Adrenal gland (tissue), 12 donors: ENCODE data around the gene DYNC1I1. TPM values are rescaled to one million over a fixed set of nuclear protein-coding genes. Genes with fewer than 3 reads are reported as not detected.

Experiments used
- DNase-seq, 7 donors: peaks; one replicate each; pipeline ENCODE4 v3.0.0-alpha.2; 2019 to 2020
- H3K27ac ChIP-seq, 5 donors: fragments of 200-600 bp; sonication (generic) in 4 of 5; 1 replicate in 3 of 5; 2 replicates in 2 of 5; pipeline versions ENCODE4 v1.5.1 to v1.8.0; 2016 to 2020; ENCODE audit warnings: mild to moderate bottlenecking in 1 of 5
- H3K27me3 ChIP-seq: fragments of 200-600 bp; 2 replicates; pipeline ENCODE4 v1.8.0; 2021
- H3K36me3 ChIP-seq, 2 donors: fragments of 200-600 bp; replicated peaks in 1 of 2; 1 replicate in 1 of 2; 2 replicates in 1 of 2; pipeline versions ENCODE4 v1.5.1 to v1.8.0; 2018 to 2022
- H3K4me1 ChIP-seq, 2 donors: fragments of 200-600 bp; replicated peaks in 1 of 2; 1 replicate in 1 of 2; 2 replicates in 1 of 2; pipeline versions ENCODE4 v1.5.1 to v1.8.0; 2018 to 2021
- H3K4me3 ChIP-seq, 4 donors: fragments of 200-600 bp; sonication (generic) in 3 of 4; one replicate each; pipeline ENCODE4 v1.5.1; 2016 to 2018
- H3K9me3 ChIP-seq, 3 donors: fragments of 200-600 bp; sonication (generic) in 1 of 3; replicated peaks in 1 of 3; 1 replicate in 2 of 3; 2 replicates in 1 of 3; pipeline versions ENCODE4 v1.5.1 to v1.8.0; 2016 to 2021
- POLR2A ChIP-seq, 2 donors: fragments of 450-650 bp; IDR thresholded peaks; one replicate each; pipeline ENCODE4 v1.6.1; 2017; ENCODE audit warnings: antibody characterized with exemption in 2 of 2, mild to moderate bottlenecking in 2 of 2, moderate library complexity in 1 of 2
- WGBS, 4 donors: extraction: QIAGEN DNeasy Blood & Tissue Kit in 2 of 4; methylation state at CpG; one replicate each; pipeline versions ENCODE4 v1.1.5 to v1.1.7; 2013 to 2017; 5-methylcytosine and 5-hydroxymethylcytosine counted together
- intact Hi-C, 2 donors: fragments of 100-400 bp; cut with DNase I; formaldehyde crosslinking; loops; one replicate each; pipeline versions ENCODE4 v1.14.1 to v1.15.0; 2022 to 2023
- polyA plus RNA-seq, 3 donors: library from polyadenylated mRNA; stranded (reverse); fragments of 200-250 nt in 2 of 3; fragments of 350-450 nt in 1 of 3; fragmentation: Illumina TruSeq in 1 of 3; extraction: RNeasy Lipid Tissue Mini Kit (QIAGEN cat#74804) in 1 of 3; gene quantifications; one replicate each; pipeline ENCODE4 v1.2.3, GENCODE V29; 2013 to 2014
- total RNA-seq, 9 donors: library from RNA; depleted of rRNA in 4 of 9; stranded (reverse); fragments of >200 nt in 4 of 9; fragments of 120-200 nt in 1 of 9; fragmentation: NEBNext Ultra II Directional in 1 of 9; extraction: Animal tissue kit (Norgen Biotek cat#: 25700) in 1 of 9; gene quantifications; one replicate each; pipeline versions ENCODE4 v1.1.0 to v1.2.4, GENCODE V29; 2013 to 2023
- TF ChIP-seq, protein P1 (sequence below), 6 experiments: fragments of 450-650 bp in 4 of 6; fragments of 200-600 bp in 2 of 6; sonication (generic) in 1 of 6; IDR thresholded peaks; 1 replicate in 5 of 6; 2 replicates in 1 of 6; pipeline versions ENCODE4 v1.5.1 to v1.8.0; 2016 to 2021; ENCODE audit warnings: antibody characterized with exemption in 6 of 6, mild to moderate bottlenecking in 2 of 6, moderate library complexity in 1 of 6
- donor health status: healthy with polysubstance abuse.
- donor health status: Bipolar disorder and iron deficiency.
- donor health status: DM: yes; HTN: yes; CAD: no.
- donor health status: DM: no; HTN: no; CAD: no.
- donor health status: DM: no; HTN: no; CAD: no.
- donor health status: DM: yes; HTN: yes; CAD: no.

DYNC1I1 gene
- total and polyA plus RNA-seq, 12 donors = 0.97 to 42.6 (median 8.2) TPM

DNA sequence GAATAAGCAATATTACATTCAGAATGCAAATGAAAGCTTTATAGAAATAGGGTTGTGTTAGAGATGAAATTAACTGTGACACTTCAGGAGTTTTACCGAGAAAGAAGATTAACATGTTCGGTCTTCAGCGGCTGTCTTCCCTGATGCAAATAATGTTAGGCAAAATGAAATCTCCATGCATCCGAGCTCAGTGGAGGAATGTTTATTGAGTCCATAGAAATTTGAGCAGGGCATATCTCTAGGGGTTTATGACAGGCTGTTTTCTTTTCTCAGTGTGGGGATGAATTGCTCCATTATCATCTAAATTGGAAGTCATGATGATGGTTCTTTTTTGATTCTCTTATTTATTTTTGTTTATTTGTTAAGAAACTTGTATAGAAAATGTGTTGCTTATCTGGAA, 31.7 kb downstream of the DYNC1I1 start:
- intact Hi-C loops = no loop called here
- WGBS, 4 donors = 71 to 81% (median 77%) methylated on average over 4 of the region's 4 CpGs

GRCh38 chr7:95805909-95806308, 33.6 kb downstream of the DYNC1I1 start:
- intact Hi-C loops = no loop called here
- peaks cover 4 to 12% of the 10 kb centered on the region in 2 donors for H3K4me1 ChIP-seq
- no peak for TF ChIP-seq POLR2A (IDR thresholded peaks at IDR 0.05)
- TF ChIP-seq, protein P1, sequence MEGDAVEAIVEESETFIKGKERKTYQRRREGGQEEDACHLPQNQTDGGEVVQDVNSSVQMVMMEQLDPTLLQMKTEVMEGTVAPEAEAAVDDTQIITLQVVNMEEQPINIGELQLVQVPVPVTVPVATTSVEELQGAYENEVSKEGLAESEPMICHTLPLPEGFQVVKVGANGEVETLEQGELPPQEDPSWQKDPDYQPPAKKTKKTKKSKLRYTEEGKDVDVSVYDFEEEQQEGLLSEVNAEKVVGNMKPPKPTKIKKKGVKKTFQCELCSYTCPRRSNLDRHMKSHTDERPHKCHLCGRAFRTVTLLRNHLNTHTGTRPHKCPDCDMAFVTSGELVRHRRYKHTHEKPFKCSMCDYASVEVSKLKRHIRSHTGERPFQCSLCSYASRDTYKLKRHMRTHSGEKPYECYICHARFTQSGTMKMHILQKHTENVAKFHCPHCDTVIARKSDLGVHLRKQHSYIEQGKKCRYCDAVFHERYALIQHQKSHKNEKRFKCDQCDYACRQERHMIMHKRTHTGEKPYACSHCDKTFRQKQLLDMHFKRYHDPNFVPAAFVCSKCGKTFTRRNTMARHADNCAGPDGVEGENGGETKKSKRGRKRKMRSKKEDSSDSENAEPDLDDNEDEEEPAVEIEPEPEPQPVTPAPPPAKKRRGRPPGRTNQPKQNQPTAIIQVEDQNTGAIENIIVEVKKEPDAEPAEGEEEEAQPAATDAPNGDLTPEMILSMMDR (IDR thresholded peaks at IDR 0.05) = no peak
- no peak for DNase-seq
- H3K9me3 ChIP-seq = no peaks in the 10 kb centered on the region
- no peaks in the 10 kb centered on the region for H3K36me3 ChIP-seq
- no peak overlapping the region for H3K27ac ChIP-seq
- no peaks in the 10 kb centered on the region for H3K27me3 ChIP-seq
- WGBS, 4 donors = 77 to 88% (median 81%) methylated on average over 1 of the region's 1 CpG
- no peak overlapping the region for H3K4me3 ChIP-seq

More for the DNA sequence above, 31.7 kb downstream of the DYNC1I1 start:
- no peaks in the 10 kb centered on the region for H3K36me3 ChIP-seq
- no peaks in the 10 kb centered on the region for H3K9me3 ChIP-seq
- H3K4me1 ChIP-seq = peaks cover 4 to 7% of the 10 kb centered on the region in 2 donors
- TF ChIP-seq, protein P1 (IDR thresholded peaks at IDR 0.05) = no peak
- no peak for TF ChIP-seq POLR2A (IDR thresholded peaks at IDR 0.05)
- DNase-seq = no peak
- H3K4me3 ChIP-seq = no peak overlapping the region
- H3K27me3 ChIP-seq = no peaks in the 10 kb centered on the region
- H3K27ac ChIP-seq = no peak overlapping the region

DNA sequence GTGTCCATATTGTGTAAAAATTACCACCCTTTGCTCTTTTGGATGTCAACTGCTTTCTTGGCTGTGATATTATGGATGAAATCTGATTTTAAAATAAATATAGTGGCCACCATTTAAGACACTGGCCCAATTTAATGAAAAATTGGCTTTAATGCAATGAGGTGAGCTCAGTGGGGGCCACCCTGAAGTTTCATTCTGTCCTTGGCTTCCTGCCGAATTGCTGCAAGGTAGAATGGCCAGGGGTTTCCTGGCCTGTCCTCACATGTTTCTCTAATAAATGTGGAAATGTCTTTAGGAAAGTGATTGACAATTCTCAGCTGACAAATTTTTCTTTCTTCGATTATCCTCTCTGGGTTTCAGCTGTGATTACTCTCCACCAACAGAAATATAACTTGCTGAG, 36.0 kb downstream of the DYNC1I1 start:
- intact Hi-C loops = no loop called here
- no peaks in the 10 kb centered on the region for H3K27me3 ChIP-seq
- peaks cover 4 to 30% of the 10 kb centered on the region in 2 donors for H3K4me1 ChIP-seq

GRCh38 chr7:95811846-95812445, 39.6 kb downstream of the DYNC1I1 start:
- Histone ChIP-seq H3K4me1 (peaks cover 4 to 30% of the 10 kb centered on the region in 2 donors), H3K9me3 (no peaks in the 10 kb centered on the region), H3K27ac (no peak overlapping the region), H3K27me3 (no peaks in the 10 kb centered on the region), H3K4me3 (no peak overlapping the region), H3K36me3 (no peaks in the 10 kb centered on the region)
- intact Hi-C loops = no loop called here
- 40 to 49% (median 47%) methylated on average over 5 of the region's 5 CpGs for WGBS, 4 donors
- TF ChIP-seq POLR2A (IDR thresholded peaks at IDR 0.05) = no peak
- TF ChIP-seq, protein P1 (IDR thresholded peaks at IDR 0.05) = no peak
- peak in 4 of 7 donors; percentile 11 to 34 (median 25) for DNase-seq

More for the DNA sequence above, 36.0 kb downstream of the DYNC1I1 start:
- WGBS, 4 donors = 61 to 72% (median 67%) methylated on average over 2 of the region's 2 CpGs
- DNase-seq = no peak
- TF ChIP-seq, protein P1 (IDR thresholded peaks at IDR 0.05) = no peak
- no peak for TF ChIP-seq POLR2A (IDR thresholded peaks at IDR 0.05)
- no peak overlapping the region for H3K27ac ChIP-seq
- H3K36me3 ChIP-seq = no peaks in the 10 kb centered on the region
- no peaks in the 10 kb centered on the region for H3K9me3 ChIP-seq
- H3K4me3 ChIP-seq = no peak overlapping the region
